Tibial nerve (tissue), 4 donors: ENCODE measurements around the gene TBC1D22B.

Source experiments
- EP300 ChIP-seq, 2 donors: sonication (generic); formaldehyde crosslinking; IDR thresholded peaks; one replicate each; pipeline ENCODE4 v1.6.1; 2017; ENCODE audit warnings: antibody characterized with exemption in 2 of 2, mild to moderate bottlenecking in 1 of 2
- POLR2A ChIP-seq, 2 donors: fragments of 450-650 bp; IDR thresholded peaks; one replicate each; pipeline ENCODE4 v1.6.1; 2017; ENCODE audit warnings: antibody characterized with exemption in 2 of 2, mild to moderate bottlenecking in 2 of 2, moderate library complexity in 2 of 2
- TF ChIP-seq, protein P1 (sequence below), 5 experiments: fragments of 200-600 bp in 3 of 5; fragments of 450-650 bp in 2 of 5; sonication (generic) in 3 of 5; IDR thresholded peaks; one replicate each; pipeline ENCODE4 v1.5.1; 2016 to 2019; ENCODE audit warnings: antibody characterized with exemption in 5 of 5, mild to moderate bottlenecking in 3 of 5, moderate library complexity in 2 of 5

DNA sequence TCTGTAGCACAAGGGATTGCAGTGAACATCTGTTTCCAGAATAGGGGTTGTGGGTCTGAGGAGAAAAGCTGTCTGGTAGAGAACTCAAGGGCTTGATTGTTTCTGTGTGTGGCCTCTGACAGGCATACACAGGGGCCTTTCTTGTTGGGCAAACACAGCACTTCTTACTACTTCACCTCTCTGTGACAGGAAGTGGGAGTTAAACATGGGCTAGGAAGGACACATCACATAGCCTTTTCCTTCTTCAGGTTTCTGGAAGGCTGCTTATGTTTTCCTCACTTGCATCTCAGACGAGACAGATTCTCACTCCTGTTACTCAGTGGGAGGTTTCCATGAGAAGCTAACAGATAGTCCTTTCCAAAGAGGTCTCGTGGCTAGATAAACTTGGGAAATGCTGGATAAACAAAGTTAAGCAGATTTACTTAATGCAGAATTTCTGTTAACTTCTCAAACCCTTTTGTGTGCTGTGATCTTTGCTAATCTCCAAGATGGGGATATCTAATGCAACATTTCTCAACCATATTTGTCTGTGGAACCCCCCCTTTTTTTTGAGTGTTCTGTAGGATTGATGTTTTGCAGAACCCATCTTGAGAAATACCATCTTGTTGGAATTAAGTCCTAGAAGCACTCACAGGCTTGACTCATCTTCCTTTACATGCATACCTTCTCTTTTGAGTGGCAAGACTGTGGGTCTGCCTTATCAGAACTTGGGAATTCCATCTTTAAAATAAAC is 54.3 kb downstream of the TBC1D22B start:
- TF ChIP-seq POLR2A (IDR thresholded peaks at IDR 0.05): no peak
- TF ChIP-seq, protein P1, sequence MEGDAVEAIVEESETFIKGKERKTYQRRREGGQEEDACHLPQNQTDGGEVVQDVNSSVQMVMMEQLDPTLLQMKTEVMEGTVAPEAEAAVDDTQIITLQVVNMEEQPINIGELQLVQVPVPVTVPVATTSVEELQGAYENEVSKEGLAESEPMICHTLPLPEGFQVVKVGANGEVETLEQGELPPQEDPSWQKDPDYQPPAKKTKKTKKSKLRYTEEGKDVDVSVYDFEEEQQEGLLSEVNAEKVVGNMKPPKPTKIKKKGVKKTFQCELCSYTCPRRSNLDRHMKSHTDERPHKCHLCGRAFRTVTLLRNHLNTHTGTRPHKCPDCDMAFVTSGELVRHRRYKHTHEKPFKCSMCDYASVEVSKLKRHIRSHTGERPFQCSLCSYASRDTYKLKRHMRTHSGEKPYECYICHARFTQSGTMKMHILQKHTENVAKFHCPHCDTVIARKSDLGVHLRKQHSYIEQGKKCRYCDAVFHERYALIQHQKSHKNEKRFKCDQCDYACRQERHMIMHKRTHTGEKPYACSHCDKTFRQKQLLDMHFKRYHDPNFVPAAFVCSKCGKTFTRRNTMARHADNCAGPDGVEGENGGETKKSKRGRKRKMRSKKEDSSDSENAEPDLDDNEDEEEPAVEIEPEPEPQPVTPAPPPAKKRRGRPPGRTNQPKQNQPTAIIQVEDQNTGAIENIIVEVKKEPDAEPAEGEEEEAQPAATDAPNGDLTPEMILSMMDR (IDR thresholded peaks at IDR 0.05): no peak
- TF ChIP-seq EP300 (IDR thresholded peaks at IDR 0.05): no peak
